M059J (cell line): ENCODE measurements around the gene IRF7. TPM values are rescaled to one million over a fixed set of nuclear protein-coding genes. Genes with fewer than 3 reads are reported as not detected.
A peak's percentile ranks its signal among the peaks of the same experiment; 100 is the strongest.
"Not testable (repeated sequence)": the region's sequence is repeated elsewhere in the genome, so short reads cannot be mapped to it uniquely, and the experiment has no call there.

Source experiments
- DNase-seq: peaks from one replicate; pipeline ENCODE4 v3.0.0-alpha.2; 2012; ENCODE audit warnings: low read depth
- total RNA-seq: library from RNA; depleted of rRNA; stranded (reverse); fragments of >200 nt; shearing (Covaris generic); gene quantifications from 2 replicates; pipeline ENCODE4 v1.2.3, GENCODE V29; 2014

Gene IRF7
- total RNA-seq, 1 experiment from 2014 or later = not detected

GRCh38 chr11:581342-581741, 34.4 kb downstream of the IRF7 start:
- DNase-seq = no peak

GRCh38 chr11:579830-580601, 35.7 kb downstream of the IRF7 start:
- no peak for DNase-seq

- no peak for DNase-seq
These were observed 37.3 kb downstream of the IRF7 start for GRCh38 chr11:578276-579035.

GRCh38 chr11:577611-577894, 38.2 kb downstream of the IRF7 start:
- DNase-seq = no peak

- DNase-seq = no peak
These were observed 38.7 kb downstream of the IRF7 start for GRCh38 chr11:576811-577610.

- DNase-seq = peak; percentile 89
These were observed 39.6 kb downstream of the IRF7 start, which contains the start of gene PHRF1 for GRCh38 chr11:575996-576768. Gene PHRF1 (plus strand): TSS chr11:576470. CDS start chr11:581513, 5,043 bp downstream.

- peak; percentile 66 for DNase-seq
These were observed 40.3 kb downstream of the IRF7 start for GRCh38 chr11:575313-575995.

- DNase-seq = no peak
These were observed 41.0 kb downstream of the IRF7 start for GRCh38 chr11:574632-575312.

GRCh38 chr11:574031-574570, 41.6 kb downstream of the IRF7 start:
- DNase-seq = not testable (repeated sequence)

- no peak for DNase-seq
These were observed 42.5 kb downstream of the IRF7 start for GRCh38 chr11:573146-573759.

GRCh38 chr11:571802-572185, 44.0 kb downstream of the IRF7 start:
- DNase-seq = no peak

GRCh38 chr11:569158-569885, 46.4 kb downstream of the IRF7 start:
- no peak for DNase-seq

- DNase-seq = peak; percentile 93
These were observed 47.2 kb downstream of the IRF7 start for GRCh38 chr11:568306-569157.

GRCh38 chr11:567629-568292, 48.0 kb downstream of the IRF7 start:
- no peak for DNase-seq

- DNase-seq = no peak
These were observed 48.6 kb downstream of the IRF7 start for GRCh38 chr11:567011-567628.

- DNase-seq = peak; percentile 67
These were observed 49.7 kb downstream of the IRF7 start for GRCh38 chr11:565921-566509.
